AG09309 (cell line): ENCODE results near the gene CCDC3.

Source experiments
- DNase-seq: peaks from one replicate; pipeline ENCODE4 v3.0.0-alpha.2; 2010; ENCODE audit warnings: low read depth
- H3K4me3 ChIP-seq: 2 replicates; pipeline ENCODE4 v1.5.1; 2011; ENCODE audit warnings: mild to moderate bottlenecking, low read depth, low read length, moderate library complexity; ENCODE audit not compliant: control insufficient read depth
- TF ChIP-seq, protein P1 (sequence below): IDR thresholded peaks from 2 replicates; pipeline ENCODE4 v1.5.1; 2011; ENCODE audit warnings: mild to moderate bottlenecking, low read depth, low read length, inconsistent platforms; ENCODE audit not compliant: insufficient read depth, control insufficient read depth; ENCODE audit errors: missing control alignments

Gene CCDC3

DNA sequence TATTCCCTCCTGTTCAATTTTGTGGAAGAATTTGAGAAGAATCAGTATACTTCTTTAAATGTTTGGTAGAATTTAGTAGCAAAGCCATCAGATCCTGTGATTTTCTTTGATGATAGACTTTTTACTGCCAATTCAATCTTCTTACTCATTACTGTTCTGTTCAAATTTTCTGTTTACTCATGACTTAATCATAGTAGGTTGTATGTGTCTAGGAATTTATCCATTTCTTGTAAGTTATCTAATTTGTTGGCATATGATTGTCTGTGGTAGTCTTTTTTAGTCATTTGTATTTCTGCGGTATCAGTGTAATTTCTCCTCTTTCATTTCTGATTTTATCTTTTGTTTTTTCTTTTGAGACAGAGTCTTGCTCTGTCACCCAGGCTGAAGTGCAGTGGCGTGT is 87.4 kb downstream of the CCDC3 start:
- DNase-seq: no peak
- TF ChIP-seq, protein P1, sequence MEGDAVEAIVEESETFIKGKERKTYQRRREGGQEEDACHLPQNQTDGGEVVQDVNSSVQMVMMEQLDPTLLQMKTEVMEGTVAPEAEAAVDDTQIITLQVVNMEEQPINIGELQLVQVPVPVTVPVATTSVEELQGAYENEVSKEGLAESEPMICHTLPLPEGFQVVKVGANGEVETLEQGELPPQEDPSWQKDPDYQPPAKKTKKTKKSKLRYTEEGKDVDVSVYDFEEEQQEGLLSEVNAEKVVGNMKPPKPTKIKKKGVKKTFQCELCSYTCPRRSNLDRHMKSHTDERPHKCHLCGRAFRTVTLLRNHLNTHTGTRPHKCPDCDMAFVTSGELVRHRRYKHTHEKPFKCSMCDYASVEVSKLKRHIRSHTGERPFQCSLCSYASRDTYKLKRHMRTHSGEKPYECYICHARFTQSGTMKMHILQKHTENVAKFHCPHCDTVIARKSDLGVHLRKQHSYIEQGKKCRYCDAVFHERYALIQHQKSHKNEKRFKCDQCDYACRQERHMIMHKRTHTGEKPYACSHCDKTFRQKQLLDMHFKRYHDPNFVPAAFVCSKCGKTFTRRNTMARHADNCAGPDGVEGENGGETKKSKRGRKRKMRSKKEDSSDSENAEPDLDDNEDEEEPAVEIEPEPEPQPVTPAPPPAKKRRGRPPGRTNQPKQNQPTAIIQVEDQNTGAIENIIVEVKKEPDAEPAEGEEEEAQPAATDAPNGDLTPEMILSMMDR: no peak
- no peak overlapping the region for H3K4me3 ChIP-seq

DNA sequence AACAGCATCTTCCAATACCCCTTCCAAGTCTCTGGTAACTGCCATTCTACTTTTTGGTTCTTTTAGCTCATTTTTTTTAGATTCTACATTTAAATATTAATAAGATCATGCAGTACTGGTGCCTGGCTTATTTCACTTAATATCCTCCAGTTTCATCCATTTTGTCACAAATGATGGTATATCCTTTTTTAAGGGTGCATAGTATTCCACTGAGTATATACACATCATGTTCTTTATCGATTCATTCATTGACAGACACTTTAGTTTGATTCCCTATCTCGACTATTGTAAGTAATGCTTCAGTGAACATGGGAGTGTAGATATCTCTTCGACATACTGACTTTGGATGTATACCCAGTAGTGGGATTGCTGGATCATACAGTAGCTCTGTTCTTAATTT is 89.7 kb downstream of the CCDC3 start:
- DNase-seq: no peak
- H3K4me3 ChIP-seq: no peak overlapping the region
- TF ChIP-seq, protein P1: no peak

DNA sequence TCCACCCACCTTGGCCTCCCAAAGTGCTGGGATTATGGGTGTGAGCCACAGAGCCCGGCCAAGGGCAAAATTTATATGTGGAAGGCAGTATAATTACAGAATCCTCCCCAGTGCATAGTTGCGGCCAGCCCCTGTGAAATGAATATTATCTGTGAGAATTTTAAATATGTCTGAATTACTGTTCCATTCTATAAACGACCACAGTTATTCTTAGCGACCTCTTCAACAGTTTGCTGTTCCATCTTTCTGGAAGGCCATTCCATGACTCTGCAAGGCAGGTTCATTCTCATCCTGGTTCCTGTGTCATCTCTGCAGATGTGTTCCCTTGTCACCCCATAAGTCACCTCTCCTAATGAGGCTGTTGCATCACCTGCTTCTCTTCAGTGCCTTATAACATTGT is 90.7 kb downstream of the CCDC3 start:
- no peak for DNase-seq
- no peak overlapping the region for H3K4me3 ChIP-seq
- TF ChIP-seq, protein P1: no peak

DNA sequence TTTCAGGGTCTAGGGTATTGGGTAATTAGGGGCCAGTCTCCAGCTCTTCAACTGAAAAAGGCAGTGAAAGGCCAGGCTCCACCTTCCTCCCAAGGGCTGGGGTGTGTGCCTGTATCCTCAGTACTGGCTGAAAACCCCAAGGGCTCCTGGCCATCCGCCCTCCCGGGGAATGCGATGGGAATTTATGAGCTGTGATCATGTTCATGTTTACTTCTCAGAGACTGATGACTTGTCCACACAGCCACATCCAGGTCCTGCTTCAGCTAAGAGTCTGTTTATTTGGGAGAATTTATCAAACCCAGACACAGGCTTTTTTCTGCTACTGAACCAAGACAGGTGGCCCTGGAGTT is 91.7 kb downstream of the CCDC3 start:
- DNase-seq: no peak
- no peak overlapping the region for H3K4me3 ChIP-seq
- TF ChIP-seq, protein P1: no peak

DNA sequence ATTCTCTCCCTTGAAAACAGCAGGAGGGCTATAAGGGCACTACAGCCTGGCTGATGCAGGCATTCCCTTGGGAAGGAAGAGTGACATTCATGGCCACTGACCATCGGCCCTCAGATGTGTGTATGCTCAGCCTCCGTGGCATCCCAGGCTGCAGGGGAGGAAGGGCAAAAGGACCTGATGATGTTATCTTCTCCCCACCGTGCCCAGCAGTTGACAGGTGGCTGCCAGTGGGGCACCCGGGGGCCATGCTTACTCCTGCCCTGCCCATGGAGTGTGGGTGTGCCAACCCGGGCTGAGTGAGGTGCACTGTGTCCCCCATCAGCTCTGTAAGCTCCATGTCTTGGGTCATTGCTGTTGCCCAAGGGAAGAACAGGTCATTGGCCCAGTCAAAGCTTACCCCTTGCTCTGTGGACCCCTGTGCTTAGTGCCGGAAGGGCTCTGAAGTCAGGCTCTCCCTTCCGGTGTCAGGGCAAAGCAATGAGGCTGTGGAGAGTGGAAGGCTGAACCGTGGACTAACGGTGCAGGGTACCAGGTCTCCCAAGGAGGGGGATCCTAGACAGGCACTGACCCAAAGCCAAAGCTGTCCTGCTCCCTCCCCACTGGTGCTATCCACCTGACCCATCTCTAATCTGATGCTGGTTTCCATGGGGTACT is 92.2 kb downstream of the CCDC3 start:
- H3K4me3 ChIP-seq: no peak overlapping the region
- TF ChIP-seq, protein P1: no peak
- no peak for DNase-seq

DNA sequence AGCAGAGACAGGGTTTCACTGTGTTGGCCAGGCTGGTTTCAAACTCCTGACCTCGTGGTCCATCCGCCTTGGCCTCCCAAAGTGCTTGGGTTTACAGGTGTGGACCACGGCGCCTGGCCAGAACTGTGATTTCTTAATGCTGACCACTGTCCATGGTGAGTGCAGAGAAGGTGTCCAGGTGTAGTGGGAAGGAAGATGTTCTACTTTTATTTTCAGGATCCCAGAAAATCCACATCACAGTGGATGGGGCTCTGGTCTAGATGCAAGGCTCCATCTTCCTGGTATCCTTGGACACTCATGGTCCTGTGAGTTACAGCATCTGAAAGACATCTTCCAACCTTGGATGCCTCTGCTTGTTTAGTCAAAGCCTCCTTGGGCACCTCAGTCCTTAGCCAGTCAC is 92.7 kb downstream of the CCDC3 start:
- no peak for DNase-seq
- no peak overlapping the region for H3K4me3 ChIP-seq
- TF ChIP-seq, protein P1: no peak

DNA sequence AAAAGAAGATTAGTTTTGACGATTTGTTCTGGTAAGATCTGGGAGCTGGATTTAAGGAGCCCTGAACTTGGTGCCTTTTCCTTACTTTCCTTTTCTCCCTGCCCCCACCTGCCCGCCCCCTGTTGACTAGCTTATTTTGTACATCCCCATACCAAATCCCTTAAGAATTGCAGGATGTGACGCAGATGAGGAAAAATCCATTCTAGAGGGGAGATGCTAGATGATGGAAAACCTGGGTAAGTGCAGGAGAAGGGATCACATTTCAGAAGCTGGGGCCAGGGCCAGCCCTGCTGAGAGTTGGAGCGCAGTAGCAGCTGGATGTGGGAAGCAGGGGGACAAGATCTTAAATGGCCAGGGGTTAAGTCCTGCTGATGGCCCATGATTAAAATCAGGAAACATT is 93.9 kb downstream of the CCDC3 start:
- no peak for DNase-seq
- TF ChIP-seq, protein P1: no peak
- no peak overlapping the region for H3K4me3 ChIP-seq
